ENCODE data around the gene TMEM9. TPM values are rescaled to one million over a fixed set of nuclear protein-coding genes. Genes with fewer than 3 reads are reported as not detected.
"Not testable (repeated sequence)": the region's sequence is repeated elsewhere in the genome, so short reads cannot be mapped to it uniquely, and the experiment has no call there.

Gene TMEM9
- total RNA-seq, 1 donor from 2014 or later, result 26.6 TPM

- DNase-seq (ENCODE audit: missing footprints), result no peak
- intact Hi-C loops (cut with DNase I), result no loop called here
- peak; percentile 22 for ATAC-seq
Observed at GRCh38 chr1:201176940-201177339, 22.7 kb upstream of the TMEM9 start.

GRCh38 chr1:201175820-201176500 is 21.7 kb upstream of the TMEM9 start:
- ATAC-seq, result no peak
- no peak for DNase-seq (ENCODE audit: missing footprints)
- intact Hi-C loops (cut with DNase I), result no loop called here

- intact Hi-C loops (cut with DNase I), result no loop called here
- ATAC-seq (no peak), DNase-seq (ENCODE audit: missing footprints) (no peak)
Observed at GRCh38 chr1:201173736-201174135, 19.5 kb upstream of the TMEM9 start.

- DNase-seq (ENCODE audit: missing footprints) (no peak), ATAC-seq (no peak)
- intact Hi-C loops (cut with DNase I), result no loop called here
Observed at GRCh38 chr1:201172999-201173610, 18.8 kb upstream of the TMEM9 start.

GRCh38 chr1:201172326-201172725 is 18.1 kb upstream of the TMEM9 start:
- intact Hi-C loops (cut with DNase I), result no loop called here
- ATAC-seq (no peak), DNase-seq (ENCODE audit: missing footprints) (no peak)

GRCh38 chr1:201171063-201172036 is 17.1 kb upstream of the TMEM9 start:
- intact Hi-C loops (cut with DNase I), result no loop called here
- ATAC-seq (peak; percentile 42), DNase-seq (ENCODE audit: missing footprints) (peak; percentile 74)

- intact Hi-C loops (cut with DNase I), result loop anchor here (1.0 kb wide), 1 partner anchor 16 kb away; the partner anchor contains the start of gene TMEM9
- DNase-seq (ENCODE audit: missing footprints) (peak; percentile 96), ATAC-seq (peak; percentile 99)
Observed at GRCh38 chr1:201170533-201171062, 16.3 kb upstream of the TMEM9 start.

- intact Hi-C loops (cut with DNase I), result loop anchor here (1.0 kb wide), 1 partner anchor 16 kb away; the partner anchor contains the start of gene TMEM9
- ATAC-seq, result no peak
Observed at GRCh38 chr1:201169971-201170532, 15.8 kb upstream of the TMEM9 start.

GRCh38 chr1:201169203-201169602 is 14.9 kb upstream of the TMEM9 start:
- intact Hi-C loops (cut with DNase I), result no loop called here
- ATAC-seq (no peak), DNase-seq (ENCODE audit: missing footprints) (no peak)

More at GRCh38 chr1:201169971-201170532, 15.8 kb upstream of the TMEM9 start:
- DNase-seq (ENCODE audit: missing footprints), result no peak

- no peak for DNase-seq (ENCODE audit: missing footprints)
- ATAC-seq, result no peak
- intact Hi-C loops (cut with DNase I), result no loop called here
Observed at GRCh38 chr1:201167041-201167991, 13.0 kb upstream of the TMEM9 start.

GRCh38 chr1:201164645-201165044 is 10.4 kb upstream of the TMEM9 start:
- ATAC-seq, result no peak
- intact Hi-C loops (cut with DNase I), result no loop called here
- no peak for DNase-seq (ENCODE audit: missing footprints)

GRCh38 chr1:201163707-201164106 is 9.4 kb upstream of the TMEM9 start:
- ATAC-seq, result no peak
- intact Hi-C loops (cut with DNase I), result no loop called here
- DNase-seq (ENCODE audit: missing footprints), result no peak

GRCh38 chr1:201163036-201163435 is 8.8 kb upstream of the TMEM9 start:
- ATAC-seq; intact Hi-C loops (cut with DNase I); DNase-seq (ENCODE audit: missing footprints): not testable (repeated sequence)

GRCh38 chr1:201157949-201158348 is 3.7 kb upstream of the TMEM9 start:
- ATAC-seq (no peak), DNase-seq (ENCODE audit: missing footprints) (no peak)
- intact Hi-C loops (cut with DNase I), result no loop called here

GRCh38 chr1:201156819-201157218 is 2.5 kb upstream of the TMEM9 start:
- intact Hi-C loops (cut with DNase I), result no loop called here
- DNase-seq (ENCODE audit: missing footprints) (no peak), ATAC-seq (no peak)

- no peak for DNase-seq (ENCODE audit: missing footprints)
- no peak for ATAC-seq
Observed at GRCh38 chr1:201156346-201156745, 2.1 kb upstream of the TMEM9 start.

GRCh38 chr1:201155354-201155753 is 1.1 kb upstream of the TMEM9 start:
- DNase-seq (ENCODE audit: missing footprints) (no peak), ATAC-seq (no peak)
- intact Hi-C loops (cut with DNase I), result loop anchor here (2.0 kb wide), 1 partner anchor 67 kb away; no protein-coding TSS in a partner anchor

More at GRCh38 chr1:201156346-201156745, 2.1 kb upstream of the TMEM9 start:
- intact Hi-C loops (cut with DNase I), result no loop called here
